Measurements from ENCODE around the gene LCK.
"Not testable (repeated sequence)": the region's sequence is repeated elsewhere in the genome, so short reads cannot be mapped to it uniquely, and the experiment has no call there.

DNA sequence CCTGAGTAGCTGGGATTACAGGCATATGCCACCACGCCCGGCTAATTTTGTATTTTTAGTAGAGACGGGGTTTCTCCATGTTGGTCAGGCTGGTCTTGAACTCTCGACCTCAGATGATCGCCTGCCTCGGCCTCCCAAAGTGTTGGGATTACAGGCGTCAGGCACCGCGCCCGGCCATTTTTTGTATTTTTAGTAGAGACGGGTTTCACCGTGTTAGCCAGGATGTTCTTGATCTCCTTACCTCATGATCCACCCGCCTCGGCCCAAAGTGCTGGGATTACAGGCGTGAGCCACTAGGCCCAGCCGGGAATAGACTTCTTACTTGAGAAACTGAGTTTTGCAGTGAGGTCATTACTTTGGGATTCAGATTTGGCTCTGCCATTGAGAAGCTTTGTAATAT, 47.1 kb downstream of the LCK start:
- TF ChIP-seq, protein P1, sequence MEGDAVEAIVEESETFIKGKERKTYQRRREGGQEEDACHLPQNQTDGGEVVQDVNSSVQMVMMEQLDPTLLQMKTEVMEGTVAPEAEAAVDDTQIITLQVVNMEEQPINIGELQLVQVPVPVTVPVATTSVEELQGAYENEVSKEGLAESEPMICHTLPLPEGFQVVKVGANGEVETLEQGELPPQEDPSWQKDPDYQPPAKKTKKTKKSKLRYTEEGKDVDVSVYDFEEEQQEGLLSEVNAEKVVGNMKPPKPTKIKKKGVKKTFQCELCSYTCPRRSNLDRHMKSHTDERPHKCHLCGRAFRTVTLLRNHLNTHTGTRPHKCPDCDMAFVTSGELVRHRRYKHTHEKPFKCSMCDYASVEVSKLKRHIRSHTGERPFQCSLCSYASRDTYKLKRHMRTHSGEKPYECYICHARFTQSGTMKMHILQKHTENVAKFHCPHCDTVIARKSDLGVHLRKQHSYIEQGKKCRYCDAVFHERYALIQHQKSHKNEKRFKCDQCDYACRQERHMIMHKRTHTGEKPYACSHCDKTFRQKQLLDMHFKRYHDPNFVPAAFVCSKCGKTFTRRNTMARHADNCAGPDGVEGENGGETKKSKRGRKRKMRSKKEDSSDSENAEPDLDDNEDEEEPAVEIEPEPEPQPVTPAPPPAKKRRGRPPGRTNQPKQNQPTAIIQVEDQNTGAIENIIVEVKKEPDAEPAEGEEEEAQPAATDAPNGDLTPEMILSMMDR (IDR thresholded peaks at IDR 0.05), result not testable (repeated sequence)
- not testable (repeated sequence) for TF ChIP-seq RCOR1 (IDR thresholded peaks at IDR 0.05; ENCODE audit: low read length); CHD2 (IDR thresholded peaks at IDR 0.05; ENCODE audit: low read length, partially characterized antibody); POLR2AphosphoS5 (IDR thresholded peaks at IDR 0.05; ENCODE audit: low read depth, low read length); RFX5 (IDR thresholded peaks at IDR 0.05; ENCODE audit: low read length); FOSL2 (IDR thresholded peaks at IDR 0.05; ENCODE audit: borderline replicate concordance, low read depth); GATA2 (CRISPR knock-in tag; IDR thresholded peaks at IDR 0.05); EP300 (IDR thresholded peaks at IDR 0.05; ENCODE audit: borderline replicate concordance in 1 of 2, low read depth in 1 of 2, low read length in 1 of 2)
- TF ChIP-seq, protein P2, sequence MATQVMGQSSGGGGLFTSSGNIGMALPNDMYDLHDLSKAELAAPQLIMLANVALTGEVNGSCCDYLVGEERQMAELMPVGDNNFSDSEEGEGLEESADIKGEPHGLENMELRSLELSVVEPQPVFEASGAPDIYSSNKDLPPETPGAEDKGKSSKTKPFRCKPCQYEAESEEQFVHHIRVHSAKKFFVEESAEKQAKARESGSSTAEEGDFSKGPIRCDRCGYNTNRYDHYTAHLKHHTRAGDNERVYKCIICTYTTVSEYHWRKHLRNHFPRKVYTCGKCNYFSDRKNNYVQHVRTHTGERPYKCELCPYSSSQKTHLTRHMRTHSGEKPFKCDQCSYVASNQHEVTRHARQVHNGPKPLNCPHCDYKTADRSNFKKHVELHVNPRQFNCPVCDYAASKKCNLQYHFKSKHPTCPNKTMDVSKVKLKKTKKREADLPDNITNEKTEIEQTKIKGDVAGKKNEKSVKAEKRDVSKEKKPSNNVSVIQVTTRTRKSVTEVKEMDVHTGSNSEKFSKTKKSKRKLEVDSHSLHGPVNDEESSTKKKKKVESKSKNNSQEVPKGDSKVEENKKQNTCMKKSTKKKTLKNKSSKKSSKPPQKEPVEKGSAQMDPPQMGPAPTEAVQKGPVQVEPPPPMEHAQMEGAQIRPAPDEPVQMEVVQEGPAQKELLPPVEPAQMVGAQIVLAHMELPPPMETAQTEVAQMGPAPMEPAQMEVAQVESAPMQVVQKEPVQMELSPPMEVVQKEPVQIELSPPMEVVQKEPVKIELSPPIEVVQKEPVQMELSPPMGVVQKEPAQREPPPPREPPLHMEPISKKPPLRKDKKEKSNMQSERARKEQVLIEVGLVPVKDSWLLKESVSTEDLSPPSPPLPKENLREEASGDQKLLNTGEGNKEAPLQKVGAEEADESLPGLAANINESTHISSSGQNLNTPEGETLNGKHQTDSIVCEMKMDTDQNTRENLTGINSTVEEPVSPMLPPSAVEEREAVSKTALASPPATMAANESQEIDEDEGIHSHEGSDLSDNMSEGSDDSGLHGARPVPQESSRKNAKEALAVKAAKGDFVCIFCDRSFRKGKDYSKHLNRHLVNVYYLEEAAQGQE (IDR thresholded peaks at IDR 0.05; ENCODE audit: low read depth, low read length), result not testable (repeated sequence)
- TF ChIP-seq, protein P3, sequence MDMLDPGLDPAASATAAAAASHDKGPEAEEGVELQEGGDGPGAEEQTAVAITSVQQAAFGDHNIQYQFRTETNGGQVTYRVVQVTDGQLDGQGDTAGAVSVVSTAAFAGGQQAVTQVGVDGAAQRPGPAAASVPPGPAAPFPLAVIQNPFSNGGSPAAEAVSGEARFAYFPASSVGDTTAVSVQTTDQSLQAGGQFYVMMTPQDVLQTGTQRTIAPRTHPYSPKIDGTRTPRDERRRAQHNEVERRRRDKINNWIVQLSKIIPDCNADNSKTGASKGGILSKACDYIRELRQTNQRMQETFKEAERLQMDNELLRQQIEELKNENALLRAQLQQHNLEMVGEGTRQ (IDR thresholded peaks at IDR 0.05; ENCODE audit: borderline replicate concordance, low read depth, low read length), result not testable (repeated sequence)

Measured in SK-N-SH (cell line).